VCaP (cell line): ENCODE measurements around the gene CTNNA3.

ENCODE experiments used
- H3K27ac ChIP-seq: fragments of 450-650 bp; 2 replicates; pipeline ENCODE4 v1.5.1; 2017
- CTCF ChIP-seq: fragments of 450-650 bp; conservative IDR thresholded peaks from 2 replicates; pipeline ENCODE4 v1.5.1; 2017; ENCODE audit warnings: mild to moderate bottlenecking, moderate library complexity

CTNNA3 gene

DNA sequence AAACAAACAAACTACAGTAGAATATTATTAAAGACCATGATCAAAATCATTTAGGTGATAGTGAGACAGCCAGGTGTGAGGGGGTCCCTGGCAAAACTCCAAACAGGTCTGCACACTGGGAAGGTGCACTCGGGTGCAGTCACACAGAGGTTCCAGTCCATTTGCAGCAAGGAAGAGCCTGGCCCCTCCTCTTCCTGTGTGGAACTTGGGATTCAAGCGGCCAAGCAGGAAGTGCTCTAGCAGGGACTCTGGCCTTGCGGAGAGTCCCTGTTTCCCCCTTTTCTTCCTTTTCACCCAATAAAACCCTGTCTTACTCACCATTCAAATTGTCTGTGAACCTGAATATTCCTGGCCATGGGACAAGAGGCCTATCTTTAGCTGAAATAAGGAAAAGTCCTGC lies 588.3 kb downstream of the CTNNA3 start:
- H3K27ac ChIP-seq: no peak overlapping the region
- TF ChIP-seq CTCF: no peak

GRCh38 chr10:67100951-67101350 lies 595.0 kb downstream of the CTNNA3 start:
- no peak for TF ChIP-seq CTCF
- H3K27ac ChIP-seq: no peak overlapping the region

GRCh38 chr10:67098461-67098860 lies 597.5 kb downstream of the CTNNA3 start:
- H3K27ac ChIP-seq: no peak overlapping the region
- TF ChIP-seq CTCF: no peak

DNA sequence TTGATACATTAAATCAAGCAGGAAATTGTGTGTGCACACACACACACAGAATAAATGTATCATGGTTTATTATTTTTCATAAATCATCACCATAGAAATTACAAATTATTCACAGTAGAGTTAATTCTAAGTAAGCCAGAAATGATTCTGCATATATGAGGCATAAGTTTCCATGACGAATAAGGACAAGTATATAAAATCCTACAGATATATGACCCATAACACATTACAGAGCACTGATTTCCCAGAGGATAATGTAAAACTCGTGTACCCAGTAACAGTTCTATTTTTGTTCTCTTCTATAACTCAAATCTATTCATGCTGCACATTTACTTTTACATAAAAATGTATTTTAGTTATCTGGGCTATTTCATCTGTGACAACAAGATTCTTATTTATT lies 600.5 kb downstream of the CTNNA3 start:
- H3K27ac ChIP-seq: no peak overlapping the region
- TF ChIP-seq CTCF: no peak

- no peak for TF ChIP-seq CTCF
- no peak overlapping the region for H3K27ac ChIP-seq
These were observed 608.0 kb downstream of the CTNNA3 start for GRCh38 chr10:67088036-67088435.

DNA sequence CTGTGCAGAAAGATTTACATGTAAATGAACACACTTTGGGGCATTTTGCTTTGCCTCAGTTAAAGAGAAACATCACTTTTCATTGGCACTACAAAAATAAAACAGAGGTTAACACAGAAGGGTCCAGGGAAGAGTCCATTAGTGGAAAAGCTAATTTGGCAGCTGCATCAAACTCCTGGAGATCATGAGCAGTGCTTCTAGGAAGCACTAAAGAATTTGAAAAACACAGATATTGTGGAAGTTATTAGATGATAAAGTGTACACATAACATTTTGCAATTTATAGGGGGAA lies 608.9 kb downstream of the CTNNA3 start:
- H3K27ac ChIP-seq: no peak overlapping the region
- TF ChIP-seq CTCF: no peak

DNA sequence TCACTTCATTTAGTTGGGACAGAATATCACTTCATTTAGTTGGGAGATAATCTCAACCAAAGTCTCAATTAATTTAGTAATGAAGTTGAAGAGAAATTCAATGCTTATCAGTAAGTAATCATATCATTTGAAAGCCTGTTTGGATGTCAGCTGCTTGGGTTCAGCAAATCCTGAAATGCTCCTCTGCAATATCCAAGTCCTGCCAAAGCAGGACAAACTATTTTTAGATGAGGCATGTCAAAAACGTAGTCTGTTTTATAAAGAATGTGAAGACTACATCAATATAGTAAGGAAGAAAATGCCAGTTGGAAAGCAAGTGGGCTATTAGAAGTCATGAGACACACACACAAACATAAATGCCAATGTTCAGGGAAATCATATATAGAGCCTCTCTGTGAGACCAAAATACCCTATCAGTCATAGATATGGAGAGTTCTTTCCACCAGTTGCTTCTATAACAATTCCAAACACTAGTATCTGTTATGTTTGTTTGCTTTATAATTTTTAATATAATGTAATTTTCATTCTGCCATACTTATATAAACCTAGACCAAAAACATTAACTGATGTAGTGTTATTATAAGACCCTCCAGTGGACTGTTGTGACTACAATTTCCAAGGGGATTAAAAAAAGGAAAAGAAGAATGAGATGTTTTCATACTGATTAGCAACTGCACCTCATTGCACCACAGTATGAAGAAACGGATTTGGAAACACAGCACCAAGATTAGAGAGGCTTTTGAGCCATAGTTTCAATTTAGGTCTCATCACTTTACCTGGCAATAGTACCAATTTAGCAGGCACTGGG lies 609.5 kb downstream of the CTNNA3 start:
- no peak for TF ChIP-seq CTCF
- H3K27ac ChIP-seq: no peak overlapping the region
